ENCODE measurements around the gene ABHD11.
"Not testable (repeated sequence)": the region's sequence is repeated elsewhere in the genome, so short reads cannot be mapped to it uniquely, and the experiment has no call there.

The ABHD11 gene, protein sequence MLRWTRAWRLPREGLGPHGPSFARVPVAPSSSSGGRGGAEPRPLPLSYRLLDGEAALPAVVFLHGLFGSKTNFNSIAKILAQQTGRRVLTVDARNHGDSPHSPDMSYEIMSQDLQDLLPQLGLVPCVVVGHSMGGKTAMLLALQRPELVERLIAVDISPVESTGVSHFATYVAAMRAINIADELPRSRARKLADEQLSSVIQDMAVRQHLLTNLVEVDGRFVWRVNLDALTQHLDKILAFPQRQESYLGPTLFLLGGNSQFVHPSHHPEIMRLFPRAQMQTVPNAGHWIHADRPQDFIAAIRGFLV

DNA sequence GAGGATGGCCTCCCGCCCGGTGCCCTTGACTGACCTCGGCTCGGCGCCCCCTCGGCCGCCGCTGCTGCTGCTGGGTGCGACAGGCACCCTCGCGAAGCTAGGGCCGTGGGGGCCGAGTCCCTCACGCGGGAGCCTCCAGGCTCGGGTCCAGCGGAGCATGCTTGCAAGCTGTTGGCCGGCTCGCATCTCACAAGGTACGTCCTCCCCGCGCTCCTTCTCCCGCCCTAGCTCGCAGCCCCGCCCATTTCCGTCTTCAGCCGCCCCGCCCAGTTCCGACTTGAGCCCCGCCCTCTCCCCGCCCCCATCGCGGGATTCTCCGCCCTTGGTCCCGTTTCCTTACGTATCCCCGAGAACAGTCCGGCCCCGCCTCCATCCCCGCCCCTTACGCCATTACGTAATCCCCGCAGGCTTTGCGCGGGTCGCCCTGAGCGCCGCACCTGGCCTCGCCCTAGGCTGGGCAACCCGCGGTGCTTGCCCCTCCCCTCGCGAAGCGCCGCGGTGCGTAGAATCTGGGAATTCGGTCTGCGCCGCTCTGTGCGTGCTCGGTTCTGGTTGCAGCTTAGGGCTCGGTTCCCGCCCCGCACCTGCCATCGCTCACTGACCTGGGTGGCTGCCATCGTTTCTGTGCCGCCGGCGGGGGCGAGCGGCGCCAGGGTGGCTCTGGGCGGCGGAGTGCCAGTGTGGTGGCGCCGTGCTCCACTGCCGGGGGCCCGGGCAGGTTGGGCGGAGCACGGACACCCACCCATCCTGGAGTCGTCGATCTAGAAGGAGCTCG, at the start of gene ABHD11:
Gene ABHD11 (minus strand): TSS at position 191 of the 775 bp plus-strand sequence. CDS start 32 bp downstream, at position 159.
- peak; percentile 94 for DNase-seq (ENCODE audit: low spot score)

DNA sequence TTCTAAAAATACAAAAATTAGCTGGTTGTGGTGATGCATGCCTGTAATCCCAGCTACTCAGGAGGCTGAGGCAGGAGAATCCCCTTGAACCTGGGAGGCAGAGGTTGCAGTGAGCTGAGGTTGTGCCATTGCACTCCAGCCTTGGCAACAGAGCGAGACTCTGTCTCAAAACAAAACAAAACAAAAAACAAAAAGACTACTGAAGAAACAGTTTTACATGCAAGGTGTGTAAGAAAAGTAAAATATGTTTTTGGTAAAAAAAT, 49.1 kb upstream of the ABHD11 start:
- DNase-seq (ENCODE audit: low spot score) = not testable (repeated sequence)

DNA sequence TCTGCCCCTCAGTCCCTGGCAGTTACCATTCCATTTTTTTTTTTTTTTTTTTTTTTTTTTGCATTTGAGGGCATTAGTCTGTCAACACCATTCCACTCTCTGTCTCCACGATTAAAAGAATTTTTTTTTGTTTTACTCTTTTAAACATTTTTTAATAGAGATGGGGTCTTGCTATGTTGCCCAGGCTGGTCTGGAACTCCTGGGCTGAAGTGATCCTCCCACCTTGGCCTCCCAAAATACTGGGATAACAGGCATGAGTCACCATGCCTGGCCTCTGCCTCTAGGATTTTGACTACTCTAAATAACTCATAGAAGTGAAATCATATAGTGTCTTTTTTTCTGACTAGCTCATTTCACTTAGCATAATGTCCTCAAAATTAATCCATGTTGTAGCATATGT, 48.0 kb upstream of the ABHD11 start:
- DNase-seq (ENCODE audit: low spot score) = no peak

DNA sequence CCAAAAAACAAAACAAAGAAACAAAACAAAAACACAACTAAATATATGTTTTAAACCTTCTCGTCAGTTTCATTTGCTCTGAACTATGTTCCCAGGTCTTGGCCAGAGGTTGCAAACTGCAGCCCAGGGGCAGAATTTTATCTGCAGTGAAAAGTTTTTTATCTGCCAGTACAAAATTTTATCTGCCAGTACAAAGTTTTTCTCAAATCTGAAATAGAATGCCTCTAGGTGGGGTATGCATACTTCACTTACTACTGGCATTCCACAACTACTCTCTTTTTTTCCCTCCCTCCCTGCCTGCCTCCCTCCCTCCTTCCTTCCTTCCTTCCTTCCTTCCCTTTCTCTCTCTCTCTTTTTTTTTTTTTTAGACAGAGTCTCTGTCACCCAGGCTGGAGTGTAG, 40.9 kb upstream of the ABHD11 start:
- no peak for DNase-seq (ENCODE audit: low spot score)

DNA sequence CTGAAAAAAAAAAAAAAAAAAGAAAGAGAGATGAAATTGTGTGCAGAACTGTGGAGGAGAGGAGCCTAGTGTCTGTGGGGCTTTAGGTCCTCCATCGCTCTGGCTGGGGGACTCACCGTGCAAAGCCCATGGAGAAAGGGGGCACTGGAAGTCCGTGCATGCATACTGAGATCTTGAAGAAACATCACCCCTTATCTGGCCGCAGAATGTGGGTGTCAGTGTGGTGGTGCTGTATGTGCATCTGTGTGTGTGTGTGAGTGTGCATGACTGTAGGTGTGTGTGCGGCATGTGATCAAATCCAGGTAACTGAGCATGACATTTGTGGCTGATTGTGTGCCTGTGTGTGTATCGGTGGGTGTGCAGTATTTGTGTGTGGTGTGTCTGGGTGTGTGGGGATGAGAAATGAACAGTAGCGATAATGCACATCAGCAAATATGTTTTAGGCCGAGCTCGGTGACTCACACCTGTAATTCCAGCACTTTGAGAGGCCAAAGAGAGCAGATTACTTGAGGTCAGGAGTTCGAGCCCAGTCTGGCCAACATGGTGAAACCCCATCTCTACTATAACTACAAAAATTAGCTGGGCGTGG, 40.3 kb upstream of the ABHD11 start:
- no peak for DNase-seq (ENCODE audit: low spot score)

DNA sequence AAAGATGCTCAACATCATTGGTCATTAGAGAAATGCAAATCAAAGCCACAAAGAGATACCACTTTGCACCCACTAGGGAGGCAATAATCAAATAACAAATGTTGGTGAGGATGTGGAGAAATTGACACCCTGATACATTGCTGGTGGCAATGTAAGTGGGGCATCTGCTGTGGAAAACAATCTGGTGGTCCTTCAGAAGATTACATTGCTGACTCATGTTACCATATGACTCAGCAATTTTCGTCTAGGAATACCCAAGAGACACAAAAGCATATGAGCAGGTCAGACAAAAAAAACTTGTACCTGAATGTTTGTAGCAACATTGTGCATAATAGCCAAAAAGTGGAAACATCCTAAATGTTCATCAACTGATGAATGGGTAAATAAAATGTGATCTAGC, 36.3 kb upstream of the ABHD11 start:
- no peak for DNase-seq (ENCODE audit: low spot score)

DNA sequence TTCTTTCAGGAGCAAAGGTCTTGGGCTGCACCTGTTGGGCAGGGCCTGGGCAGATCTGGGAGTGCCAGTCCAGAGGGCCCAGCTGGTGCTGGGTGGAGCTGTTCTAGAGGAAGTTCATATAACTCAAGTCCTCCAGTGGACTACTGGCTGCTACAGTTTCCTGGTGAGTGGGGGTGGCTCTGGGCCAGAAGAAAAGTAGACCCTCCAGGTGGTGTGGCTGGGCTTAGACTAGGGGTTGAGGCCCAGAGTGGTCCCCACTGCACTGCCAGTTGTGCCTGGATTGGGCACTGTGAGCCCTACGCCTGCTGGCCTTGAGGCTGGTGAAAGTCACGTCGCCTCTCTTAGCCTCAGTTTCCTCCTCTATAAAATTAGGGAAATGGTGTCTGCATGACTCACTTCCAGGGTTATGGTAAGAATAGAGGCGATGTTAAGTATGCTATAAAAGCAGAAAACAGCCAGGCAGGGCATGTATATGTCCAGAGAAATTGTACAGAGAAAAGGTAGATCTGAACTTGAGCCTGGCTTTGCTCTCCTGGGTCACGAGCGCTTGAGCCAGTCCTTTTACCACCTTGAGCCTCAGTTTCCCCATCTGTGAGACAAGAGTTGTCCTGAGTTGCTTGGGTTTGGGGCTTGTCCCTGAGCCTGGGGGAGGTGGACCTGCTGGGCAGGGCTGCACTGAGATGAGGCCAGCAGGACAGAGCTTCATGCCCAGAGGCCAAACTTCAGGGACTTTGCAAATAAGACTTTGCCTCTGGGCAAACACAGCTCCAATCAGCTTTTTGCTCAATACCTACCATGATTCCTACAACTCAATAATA, 35.3 kb upstream of the ABHD11 start:
- no peak for DNase-seq (ENCODE audit: low spot score)

DNA sequence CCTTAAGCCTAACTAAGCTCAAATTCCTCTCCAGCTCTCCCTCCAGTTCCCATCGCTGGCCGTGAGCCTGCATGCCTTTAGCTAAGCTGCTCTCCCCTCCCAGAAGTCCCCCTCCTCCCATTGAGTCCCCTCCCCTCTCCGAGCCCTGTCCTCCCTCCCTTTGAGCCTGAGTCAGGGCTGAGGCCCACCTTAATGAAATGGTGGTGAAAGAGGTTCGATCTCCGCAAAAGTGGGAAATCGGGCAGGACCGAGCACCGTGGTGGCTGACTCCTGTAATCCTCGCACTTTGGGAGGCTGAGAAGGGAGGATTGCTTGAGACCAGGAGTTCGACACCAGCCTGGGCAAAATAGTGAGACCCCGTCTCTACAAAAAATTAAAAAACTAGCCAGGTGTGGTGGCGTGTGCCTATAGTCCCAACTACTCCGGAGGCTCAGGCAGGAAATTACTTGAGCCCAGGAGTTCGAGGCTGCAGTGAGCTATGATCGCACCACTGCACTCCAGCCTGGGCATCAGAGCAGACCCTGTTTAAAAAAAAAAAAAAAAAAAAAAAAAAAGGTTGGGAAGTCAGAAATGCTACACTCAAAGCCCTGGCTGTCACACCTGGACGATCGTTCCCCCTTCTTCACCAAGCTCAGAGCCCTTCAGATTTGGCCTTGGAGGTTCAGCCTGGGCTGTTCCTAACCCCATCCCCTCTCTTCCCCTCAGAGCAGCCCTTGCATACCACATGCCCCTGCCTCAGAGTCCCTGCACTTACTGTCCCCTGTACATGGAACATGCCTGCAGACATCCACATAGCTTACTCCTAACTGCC, 32.5 kb upstream of the ABHD11 start:
- DNase-seq (ENCODE audit: low spot score) = no peak

DNA sequence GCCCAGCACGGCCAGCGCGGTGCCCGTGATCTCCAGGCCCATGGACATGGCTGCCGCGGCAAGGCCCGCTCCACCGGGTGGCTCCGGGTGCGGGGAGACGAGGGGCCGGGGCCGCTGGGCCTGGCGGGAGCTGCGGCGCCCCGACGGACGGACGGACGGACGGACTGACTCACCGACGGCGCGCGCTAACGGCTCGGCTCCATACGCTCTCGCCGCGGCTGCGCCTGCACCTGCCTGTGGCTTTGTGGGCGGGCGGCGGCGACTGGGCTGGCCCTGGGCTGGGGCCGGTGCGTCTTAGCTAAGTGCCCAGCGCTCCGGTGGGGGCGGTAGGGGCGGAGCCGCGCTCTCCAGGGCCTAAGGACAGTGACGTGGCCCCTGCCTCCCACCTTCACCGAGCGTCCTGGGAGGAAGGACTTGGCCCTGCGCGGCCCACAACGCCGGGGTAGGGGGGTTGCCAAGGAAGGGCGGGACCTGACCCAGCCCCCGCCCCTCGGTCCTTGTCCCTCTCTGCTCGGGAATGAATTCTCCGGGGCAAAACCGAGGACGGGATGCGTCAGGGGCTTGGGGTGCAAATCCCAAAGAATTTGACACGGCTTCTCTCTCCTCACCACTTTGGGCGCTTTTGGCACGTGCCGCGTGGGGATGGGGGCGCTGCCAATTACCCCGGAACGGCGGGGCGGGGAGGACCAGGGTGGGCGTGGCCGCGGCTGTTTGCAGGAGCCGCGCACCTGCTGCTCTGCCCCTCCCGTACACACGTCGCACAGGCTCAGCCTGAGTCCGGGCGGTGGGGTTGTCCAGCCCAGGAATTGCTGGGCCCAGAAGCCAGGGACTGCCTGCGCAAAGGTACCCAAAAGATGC, 31.6 kb upstream of the ABHD11 start, which contains the start of gene CLDN3:
Gene CLDN3 (minus strand): TSS at position 269 of the 858 bp plus-strand sequence. CDS start 221 bp downstream, at position 48.
- no peak for DNase-seq (ENCODE audit: low spot score)

DNA sequence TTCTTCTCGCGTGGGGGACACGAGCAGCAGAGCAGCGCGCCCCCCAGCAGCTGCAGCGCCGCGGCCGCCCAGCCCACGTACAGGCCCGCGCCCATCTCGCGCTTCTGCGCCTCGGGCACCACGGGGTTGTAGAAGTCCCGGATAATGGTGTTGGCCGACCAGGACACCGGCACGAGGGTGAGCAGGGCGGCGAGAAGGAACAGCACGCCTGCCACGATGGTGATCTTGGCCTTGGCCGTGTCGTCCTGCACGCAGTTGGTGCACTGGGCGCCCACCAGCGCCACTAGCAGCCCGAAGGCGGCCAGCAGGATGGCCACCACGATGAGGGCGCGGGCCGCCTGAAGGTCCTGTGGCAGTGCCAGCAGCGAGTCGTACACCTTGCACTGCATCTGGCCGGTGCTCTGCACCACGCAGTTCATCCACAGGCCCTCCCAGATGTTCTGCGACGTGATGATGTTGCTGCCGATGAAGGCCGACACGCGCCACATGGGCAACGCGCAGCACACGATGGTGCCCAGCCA, 30.9 kb upstream of the ABHD11 start:
- no peak for DNase-seq (ENCODE audit: low spot score)

DNA sequence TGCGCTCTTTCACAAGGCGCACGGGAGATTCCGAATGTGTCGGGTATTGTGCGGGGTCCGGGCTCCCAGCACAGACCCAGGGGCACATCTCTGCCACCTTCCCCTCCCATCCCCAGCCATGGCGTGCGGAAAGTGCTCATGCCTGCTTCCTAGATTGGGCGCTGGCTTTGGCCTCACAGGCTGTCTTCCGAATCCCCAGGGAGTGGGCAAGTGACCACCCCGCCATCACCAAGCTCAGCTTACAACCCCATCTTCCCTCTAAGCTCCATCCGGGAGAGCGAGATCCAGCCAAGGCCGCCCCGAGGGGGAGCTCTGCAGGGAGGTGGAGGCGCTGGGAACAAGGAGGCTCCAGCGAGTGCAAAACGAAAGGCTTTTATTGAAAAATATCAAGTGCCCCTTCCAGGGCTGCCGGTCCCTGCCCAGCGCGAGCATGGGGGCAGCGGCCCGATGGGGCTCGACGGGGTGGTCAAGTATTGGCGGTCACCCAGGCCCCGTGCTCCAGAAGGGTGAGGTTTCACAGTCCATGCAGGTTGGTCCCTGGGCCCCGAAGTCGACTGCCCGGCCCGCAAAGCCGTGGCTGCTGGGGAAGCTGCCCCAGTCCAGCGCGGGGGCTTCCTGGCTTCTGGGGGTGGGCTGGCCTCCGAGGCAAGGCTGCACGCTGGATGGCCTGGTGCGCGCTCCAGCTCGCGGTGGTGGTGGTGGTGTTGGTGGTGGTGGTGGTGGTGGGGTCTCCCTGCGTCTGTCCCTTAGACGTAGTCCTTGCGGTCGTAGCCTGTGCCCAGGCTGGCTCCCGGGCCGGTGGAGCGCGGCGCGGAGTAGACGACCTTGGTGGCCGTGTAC, 30.3 kb upstream of the ABHD11 start:
- DNase-seq (ENCODE audit: low spot score) = no peak

DNA sequence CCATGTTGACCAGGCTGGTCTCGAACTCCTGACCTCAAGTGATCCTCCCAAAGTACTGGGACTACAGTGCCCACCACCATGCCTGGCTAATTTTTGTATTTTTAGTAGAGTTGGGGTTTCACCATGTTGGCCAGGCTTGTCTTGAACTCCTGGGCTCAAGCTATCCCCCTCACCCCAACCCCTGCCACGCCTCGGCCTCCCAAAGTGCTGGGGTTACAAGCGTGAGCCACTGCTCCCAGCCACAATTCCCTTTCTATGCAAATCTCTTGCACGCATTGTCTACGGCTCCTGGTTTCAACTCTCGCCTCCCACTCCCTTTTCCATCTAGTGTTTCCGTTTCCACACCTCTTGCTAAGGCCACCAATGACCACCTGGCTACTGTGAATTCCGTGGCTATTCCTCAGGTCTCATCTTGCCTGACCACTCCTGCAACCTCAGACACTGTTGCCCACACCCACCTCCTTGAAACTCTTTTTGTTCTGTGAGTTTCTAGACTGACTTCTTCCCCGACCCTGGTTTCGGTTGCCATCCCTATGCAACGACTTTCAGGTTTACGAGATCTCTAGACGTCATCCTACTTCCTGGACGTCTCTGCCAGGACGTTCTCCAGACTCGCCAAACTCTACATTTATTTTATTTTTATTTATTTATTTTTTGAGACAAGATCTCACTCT, 28.1 kb upstream of the ABHD11 start:
- DNase-seq (ENCODE audit: low spot score) = no peak

DNA sequence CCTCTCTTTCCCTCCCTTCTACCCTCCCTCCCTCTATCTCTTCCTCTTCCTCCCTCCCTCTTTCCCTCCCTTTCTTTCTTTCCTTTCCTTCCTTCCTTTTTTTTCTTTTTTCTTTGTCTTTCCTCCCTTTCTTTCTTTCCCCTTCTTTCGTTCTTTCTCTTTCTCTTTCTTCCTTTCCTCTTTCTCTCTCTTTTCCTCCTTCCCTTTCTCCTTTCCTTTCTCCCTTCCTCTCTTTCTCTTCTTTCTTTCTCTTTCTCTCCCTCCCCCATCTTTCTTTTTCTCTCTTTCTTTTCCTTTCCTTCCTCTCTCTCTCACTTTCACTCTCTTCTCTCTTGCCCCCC, 24.0 kb upstream of the ABHD11 start:
- DNase-seq (ENCODE audit: low spot score) = no peak

DNA sequence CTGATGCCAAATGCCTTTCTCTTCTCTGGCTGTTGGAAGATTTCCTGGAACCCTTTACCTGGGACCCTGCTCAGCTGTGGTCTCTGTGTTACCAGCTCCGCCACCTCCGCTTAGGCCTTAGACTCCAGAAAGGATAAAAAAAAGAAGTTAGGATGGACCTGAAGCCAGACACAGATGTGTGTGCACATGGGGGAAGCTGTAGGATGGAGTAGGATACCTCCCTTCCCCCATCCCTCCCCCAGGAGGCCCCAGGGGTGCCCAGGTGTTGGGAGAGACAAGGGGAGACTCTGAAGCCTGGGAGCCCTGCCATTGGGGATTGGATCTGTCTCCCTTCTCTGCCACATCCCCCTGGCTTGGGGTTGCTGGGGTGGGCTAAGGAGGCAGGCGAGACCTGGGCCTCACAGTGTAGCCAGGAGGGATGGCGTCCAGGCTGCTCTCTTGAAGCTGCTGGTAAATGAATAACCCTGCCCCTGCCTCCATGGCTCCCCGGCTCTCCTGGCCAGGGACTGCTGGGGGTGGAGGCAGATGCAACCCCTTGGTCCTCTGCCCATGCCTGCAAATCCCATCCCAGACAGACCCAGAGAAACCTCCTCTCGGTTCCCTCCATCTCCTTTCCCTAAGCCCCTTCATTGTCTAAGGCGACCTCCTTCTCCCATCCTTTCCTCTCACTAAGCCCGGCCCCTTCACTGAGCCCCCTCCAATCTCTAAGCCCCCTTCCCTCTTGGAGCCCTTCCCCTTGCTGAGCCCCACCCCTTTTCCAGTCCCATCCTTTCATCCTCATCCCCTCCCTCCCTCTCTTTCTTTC, 23.5 kb upstream of the ABHD11 start:
- DNase-seq (ENCODE audit: low spot score) = no peak

DNA sequence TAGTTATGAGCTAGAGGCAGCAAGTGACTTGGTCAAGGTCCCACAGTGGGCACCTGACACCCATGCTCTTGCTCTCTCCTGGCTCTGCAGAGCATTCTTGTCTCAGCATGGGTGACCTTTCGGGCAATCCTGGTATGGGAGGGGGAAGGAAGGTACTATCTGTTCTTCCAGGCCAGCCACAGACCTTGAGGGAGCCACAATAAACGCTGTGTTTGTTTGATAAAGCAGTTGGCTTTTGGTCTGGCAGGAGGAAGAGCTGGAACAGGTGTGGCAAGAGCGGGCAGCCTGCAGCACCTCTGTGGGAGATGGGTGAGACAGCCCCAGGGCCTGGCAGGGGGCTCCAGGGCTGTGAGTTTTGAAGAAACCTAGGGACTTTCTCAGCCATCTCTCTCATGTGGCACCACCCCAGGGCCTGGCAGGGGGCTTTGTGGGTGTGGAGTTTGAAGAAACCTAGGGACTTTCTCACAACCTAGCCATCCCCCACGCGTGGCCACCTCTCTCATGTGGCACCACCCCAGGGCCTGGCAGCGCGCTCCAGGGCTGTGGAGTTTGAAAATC, 20.1 kb upstream of the ABHD11 start:
- no peak for DNase-seq (ENCODE audit: low spot score)

DNA sequence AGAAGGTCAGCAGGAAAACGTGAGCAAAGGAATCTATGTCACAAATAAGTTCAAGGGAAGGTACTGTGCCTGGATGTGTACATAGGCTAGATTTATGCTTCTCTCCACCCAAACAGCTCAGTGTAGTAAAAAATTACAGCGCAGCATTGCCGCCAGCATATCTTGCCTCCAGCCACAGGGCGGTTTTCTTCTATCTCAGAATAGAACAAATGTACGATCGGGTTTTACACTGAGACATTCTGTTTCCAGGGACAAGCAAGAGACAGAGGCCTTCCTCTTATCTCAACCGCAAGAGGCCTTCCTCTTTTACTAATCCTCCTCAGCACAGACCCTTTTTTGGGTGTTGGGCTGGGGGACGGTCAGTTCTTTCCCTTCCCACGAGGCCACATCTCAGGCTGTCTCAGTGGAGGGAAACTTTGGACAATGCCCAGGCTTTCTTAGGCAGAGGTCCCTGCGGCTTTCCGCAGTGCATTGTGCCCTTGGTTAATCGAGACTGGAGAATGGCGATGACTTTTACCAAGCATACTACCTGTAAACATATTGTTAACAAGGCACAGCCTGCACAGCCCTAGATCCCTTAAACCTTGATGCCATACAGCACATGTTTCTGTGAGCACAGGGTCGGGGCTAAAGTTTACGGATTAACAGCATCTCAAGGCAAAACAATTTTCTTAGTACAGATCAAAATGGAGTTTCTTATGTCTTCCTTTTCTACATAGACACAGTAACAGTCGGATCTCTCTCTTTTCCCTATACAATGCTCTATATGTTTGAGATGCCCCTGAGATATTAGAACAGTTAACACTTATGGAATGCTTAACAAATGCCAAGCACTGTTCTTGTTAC, 11.6 kb upstream of the ABHD11 start:
- DNase-seq (ENCODE audit: low spot score) = no peak

DNA sequence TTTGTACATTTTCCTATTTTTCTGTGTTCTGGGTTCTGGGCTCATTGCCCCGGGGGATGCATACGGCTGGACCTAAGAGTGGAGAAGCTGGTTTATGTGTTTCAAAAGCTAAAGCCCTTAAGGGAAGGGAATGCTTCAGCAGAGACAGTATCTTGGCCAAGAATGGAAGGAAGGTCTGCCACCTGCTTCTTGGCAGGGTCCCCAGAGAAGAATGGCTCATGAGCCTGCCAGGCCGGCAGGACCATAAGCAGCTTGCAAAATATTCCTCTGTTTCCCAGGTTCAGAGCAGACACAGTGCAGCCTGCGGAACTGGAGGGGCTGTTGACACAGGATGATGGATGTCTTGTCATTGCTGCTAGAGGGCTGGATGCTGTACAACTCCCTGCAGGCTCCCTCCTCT, 7.8 kb upstream of the ABHD11 start:
- no peak for DNase-seq (ENCODE audit: low spot score)

All from hepatic stellate cell (primary cell).